GM19463 (cell line): Measurements from ENCODE around the gene PROCA1.

ENCODE experiments used
- ATAC-seq: cut with Tn5 transposase; IDR thresholded peaks from one replicate; pipeline ENCODE4 v1.9.1; 2021; ENCODE audit warnings: mild to moderate bottlenecking, moderate library complexity; ENCODE audit not compliant: unreplicated experiment

Gene PROCA1

DNA sequence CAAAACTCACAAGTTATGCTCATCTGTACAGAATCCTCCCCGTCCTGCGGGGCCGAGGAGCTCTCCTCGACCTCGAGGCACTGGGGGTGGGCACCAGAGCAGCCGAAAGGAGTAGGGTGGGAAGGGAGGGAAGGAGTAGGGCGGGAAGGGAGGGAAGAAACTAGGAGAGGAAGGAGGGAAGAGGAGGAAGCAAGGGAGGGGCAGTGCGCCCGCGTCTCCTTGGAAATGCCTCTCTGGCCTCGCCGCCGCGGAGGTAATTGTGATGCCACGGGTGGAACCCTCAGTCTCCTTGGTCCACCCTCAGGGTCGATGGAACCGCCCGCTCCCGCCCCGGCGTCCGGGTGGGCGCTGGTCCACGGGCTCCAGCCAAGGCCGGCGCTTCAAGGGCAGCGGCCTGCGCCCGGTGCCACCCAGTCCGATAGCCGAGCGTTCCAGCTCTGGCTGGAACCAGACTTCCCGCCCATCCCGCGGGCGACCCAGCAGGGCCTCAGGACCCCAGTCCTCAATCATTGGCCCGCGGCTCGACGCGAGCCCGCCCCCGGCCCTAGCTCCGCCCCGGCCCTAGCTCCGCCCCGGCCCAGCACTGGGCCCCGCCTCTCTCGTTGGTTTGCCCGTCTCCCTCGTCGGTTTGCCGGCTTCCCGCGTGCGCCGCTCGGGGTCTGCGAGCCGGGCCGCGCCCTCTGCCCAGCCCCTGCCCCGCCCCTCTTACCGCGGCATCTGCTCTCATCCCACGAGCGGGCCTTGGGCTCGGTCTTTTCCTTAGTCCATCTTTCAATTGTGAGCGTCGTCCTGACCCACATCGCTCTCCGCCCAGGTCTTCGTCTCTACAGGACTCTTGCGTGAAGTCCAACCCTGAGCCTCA lies 596 bp downstream of the PROCA1 start:
- peak; percentile 82 for ATAC-seq

GRCh38 chr17:28707339-28707720 lies 4.4 kb downstream of the PROCA1 start:
- no peak for ATAC-seq

GRCh38 chr17:28706471-28707338 lies 5.0 kb downstream of the PROCA1 start:
- no peak for ATAC-seq

DNA sequence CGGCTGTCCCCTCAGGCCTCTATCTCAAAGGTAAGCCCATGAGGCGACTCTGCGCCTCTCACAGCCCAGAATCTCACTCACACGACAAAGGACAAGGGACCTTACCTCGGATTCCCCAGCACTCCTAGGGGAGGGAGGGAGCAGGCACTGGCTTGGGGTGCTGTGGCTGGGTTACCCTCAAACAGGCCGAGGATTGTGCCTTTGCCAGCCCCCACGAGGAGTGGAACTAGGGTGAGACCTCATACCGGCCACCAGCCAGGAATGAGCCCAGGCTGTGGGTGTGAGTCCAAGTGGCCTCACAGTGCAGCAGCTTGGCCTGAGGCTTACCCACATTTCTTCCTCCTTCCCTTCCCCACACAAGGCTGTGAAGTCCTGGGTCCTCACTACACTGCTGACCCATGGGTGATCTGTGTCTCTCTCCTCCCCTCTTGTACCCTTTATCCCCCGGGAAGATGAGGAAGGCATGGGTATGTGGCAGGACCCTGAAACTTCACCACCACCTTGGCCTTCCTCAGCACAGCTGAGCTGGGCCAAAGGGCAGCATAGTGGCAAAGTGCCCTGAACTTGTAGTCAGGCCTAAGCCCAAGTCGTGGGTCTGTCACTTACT lies 5.9 kb downstream of the PROCA1 start:
- no peak for ATAC-seq

- no peak for ATAC-seq
Measured at GRCh38 chr17:28705074-28705659, 6.5 kb downstream of the PROCA1 start.

DNA sequence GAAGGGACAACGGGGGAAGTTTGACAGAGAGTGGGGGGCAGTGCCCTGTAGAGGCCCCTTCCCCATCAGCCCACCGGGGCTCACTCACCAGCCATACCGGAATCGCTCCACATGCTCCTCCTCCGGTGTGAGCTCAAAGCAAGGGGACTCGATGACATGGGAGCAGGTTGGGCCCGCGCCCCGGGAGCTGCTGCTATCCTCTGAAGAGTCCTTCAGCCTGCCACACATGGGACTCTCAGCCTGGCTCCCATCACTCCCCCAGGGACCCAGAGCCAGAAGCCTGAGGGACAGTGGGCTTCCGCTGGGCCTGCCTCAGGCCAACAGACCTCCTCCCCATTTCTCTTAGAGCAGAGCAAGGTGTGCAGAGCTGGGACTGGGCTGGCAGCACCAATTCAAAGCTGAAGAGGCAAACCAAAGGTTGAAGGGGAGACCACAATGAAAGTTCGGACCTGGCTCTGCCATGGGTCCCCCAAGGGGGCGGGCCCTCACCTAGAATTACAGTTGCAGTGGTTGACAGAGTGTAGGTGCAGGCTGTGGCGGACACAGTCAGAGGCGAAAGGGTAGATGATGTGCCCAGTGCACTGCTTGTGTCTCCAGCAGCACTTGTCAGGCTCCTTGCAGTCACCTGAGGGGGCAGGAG lies 7.3 kb downstream of the PROCA1 start:
- ATAC-seq, result no peak

GRCh38 chr17:28703552-28704218 lies 8.0 kb downstream of the PROCA1 start:
- ATAC-seq, result no peak

DNA sequence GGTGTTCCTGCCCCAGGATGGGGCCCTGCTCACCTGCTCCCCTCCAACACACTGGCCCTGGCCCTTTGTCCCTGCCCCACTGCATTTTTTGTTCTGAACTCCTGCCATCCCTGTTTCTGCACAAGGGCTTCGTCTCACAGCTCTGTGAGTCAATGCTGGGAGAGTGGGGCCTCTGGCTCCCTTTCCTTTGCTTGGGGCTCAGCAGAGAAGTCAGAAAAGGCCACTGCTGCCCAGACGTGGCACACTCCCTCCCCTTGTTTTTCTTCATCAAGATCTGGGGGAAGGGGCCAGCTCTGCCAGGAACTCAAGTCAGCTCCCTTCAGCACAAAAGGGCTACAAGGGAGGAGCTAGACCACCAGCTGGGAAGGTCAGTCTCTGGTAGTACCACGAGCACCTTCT lies 8.9 kb downstream of the PROCA1 start:
- ATAC-seq, result no peak

- no peak for ATAC-seq
Measured at GRCh38 chr17:28702026-28702751, 9.5 kb downstream of the PROCA1 start.

DNA sequence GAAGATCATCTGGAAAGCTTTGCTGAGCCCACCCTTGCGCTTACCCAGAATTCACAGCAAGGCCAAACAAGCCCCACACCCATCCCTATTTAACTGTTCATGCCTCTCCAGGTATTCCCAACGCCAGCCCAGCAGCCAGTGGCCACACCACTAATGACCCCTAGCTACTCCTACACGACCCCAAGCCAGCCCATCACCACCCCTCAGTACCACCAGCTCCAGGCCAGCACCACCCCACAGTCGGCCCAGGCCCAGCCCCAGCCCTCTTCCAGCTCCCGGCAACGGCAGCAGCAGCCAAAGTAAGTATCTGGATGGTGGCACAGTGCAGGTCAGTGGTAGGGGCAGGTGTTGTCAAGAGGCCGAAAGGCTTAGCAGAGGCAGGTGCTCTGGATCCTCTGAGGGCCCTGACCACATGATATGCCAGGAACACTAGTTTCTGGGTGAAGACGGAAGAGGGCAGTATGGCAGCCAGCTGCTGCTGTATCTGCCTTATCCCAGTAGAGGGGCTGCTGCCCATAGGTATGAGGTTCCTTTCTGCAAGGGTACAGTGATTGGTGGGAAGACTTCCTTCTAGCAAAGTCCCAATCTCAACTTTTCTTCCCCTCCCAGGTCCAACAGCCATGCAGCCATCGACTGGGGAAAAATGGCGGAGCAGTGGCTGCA lies 10.7 kb downstream of the PROCA1 start:
- ATAC-seq, result no peak

DNA sequence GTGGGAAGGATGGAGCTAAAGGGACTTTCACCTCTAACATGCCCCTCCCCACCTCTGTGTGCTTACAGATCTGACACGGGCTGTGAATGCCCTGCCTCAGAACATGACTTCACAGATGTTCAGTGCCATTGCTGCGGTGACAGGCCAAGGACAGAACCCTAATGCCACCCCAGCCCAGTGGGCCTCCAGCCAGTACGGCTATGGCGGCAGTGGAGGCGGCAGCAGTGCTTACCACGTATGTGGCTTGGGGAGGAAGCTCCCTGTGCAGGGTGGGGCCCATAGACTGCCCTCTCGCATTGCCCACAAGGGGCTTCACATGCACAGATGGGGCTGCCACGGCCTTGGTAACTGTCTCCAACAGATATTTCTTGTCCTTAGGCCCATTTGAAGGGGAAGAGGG lies 11.4 kb downstream of the PROCA1 start:
- ATAC-seq, result no peak

DNA sequence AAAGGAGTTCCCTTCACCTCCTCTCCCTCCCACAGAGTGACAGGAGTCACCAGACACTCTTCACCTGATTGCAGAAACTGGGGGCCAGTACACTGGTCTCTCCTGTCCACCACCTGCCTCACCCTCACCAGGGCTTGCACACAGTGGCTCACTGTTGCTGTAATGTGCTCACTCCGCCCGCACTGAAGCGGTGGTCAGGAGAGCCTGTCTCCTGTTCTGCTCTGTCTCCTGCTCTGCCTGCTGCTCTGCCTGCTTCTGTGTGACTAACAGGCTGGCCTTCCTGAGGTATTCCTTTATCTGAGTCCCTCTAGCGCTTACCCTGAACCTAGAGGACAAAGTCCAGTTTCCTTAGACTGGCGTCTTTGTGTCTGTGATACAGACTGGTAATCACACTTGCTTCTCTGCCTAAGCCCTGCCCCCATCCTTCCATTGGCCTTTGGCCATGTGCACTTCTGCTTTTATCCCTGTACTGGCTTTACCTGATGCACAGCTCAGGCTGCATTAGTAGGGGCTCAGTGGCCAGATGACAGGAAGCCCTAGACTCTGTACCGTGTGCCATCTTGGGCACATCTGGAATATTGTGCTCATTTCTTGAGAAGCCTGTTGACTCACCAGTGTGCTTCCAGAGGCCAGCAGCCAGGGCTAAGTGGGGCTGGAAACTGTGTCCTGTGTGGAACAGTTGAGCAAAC lies 13.3 kb downstream of the PROCA1 start:
- no peak for ATAC-seq

DNA sequence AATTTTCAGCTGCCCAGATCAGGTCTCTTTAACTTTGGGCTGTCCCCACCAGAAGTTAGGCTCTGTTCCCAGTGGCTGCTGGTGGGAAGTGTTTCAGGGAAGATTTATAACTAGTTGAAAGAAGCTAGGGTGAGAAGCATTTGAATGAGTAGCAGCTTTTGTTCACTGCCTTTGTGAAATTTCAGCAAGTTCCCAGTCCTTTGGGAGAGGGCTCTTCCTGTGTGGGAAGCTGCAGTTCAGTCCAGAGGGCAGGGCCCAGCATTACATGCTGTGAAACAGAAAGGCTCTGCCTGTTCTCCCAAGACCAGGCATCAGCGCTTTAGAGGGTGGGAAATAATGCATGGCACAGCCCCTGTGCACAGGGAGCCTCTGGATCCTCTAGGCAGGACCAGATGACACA lies 17.8 kb downstream of the PROCA1 start:
- ATAC-seq, result no peak

- ATAC-seq, result no peak
Measured at GRCh38 chr17:28689011-28689410, 22.7 kb downstream of the PROCA1 start.

- ATAC-seq, result no peak
Measured at GRCh38 chr17:28688481-28688880, 23.2 kb downstream of the PROCA1 start.

DNA sequence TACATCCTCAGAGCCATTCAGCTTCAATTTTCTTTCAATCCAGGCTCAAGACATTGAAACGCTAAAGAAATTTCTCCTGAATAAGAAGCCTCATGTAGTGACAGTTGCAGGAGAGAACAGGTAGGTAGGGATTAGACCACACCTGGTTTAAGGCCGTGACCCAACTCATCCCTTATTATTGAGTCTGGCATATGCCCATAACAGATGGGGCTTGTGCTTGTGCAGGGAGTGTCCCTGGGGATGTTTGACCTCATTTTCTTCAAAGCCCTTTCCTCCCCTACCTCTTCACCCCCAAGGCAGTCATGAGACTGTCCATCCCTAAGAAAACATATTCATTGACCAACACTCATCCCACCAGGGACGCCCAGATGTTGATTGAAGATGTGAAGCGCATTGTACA lies 25.4 kb downstream of the PROCA1 start:
- ATAC-seq, result no peak

- no peak for ATAC-seq
Measured at GRCh38 chr17:28685366-28685765, 26.3 kb downstream of the PROCA1 start.

DNA sequence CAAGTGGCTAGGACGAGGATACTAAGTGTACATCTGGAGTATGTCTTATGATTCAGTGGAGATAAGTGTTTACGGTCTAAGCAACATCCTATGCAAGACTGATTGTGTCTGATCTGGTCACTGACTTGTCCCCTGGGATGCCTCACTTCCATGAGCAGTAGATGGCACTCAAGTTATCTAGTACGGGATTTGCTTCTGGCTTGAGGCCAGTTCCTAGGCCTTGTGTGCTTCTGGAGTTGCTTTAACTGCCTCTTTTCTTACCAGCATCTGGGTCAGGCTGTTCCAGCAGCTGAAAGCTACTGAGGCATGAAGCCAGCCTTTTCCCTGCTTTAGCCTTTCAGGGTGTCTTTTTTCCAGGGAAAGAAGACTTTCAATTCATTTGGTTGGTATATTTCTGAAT lies 26.7 kb downstream of the PROCA1 start:
- no peak for ATAC-seq
